SKM-1 (cell line): ENCODE results near the gene SVOPL.

Experiments used
- DNase-seq: peaks from one replicate; lab custom pipeline; 2025; ENCODE audit not compliant: unreplicated experiment; lab: John Stamatoyannopoulos, UW

SVOPL gene

GRCh38 chr7:138662076-138662990 is 38.8 kb downstream of the SVOPL start:
- DNase-seq, result no peak

DNA sequence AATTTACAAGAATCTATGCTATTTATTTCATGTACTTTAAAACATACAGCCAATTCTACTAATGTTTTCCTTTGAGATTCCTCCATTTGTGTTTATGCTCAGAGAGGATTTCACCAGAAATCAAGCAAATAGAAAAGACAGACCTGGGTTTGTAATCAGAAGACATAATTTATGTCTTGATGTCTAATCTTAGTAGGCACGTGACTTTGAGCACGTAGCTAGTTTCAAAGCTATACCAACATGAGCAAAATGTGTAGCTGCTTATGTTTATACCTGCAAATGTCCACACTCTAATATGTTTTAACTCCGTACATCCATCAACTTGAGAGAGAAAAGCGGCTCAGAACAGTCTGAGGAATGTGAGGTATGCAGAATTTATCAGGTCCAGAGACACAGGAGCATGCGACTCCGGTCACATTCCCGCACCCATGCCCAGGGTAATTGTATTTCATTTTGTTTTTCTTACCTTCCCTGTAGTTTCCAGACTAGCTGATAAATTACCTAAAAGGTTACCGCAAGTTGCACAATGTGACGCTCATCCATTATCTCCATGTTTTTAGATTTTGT is 40.0 kb downstream of the SVOPL start:
- no peak for DNase-seq

GRCh38 chr7:138658889-138659288 is 42.3 kb downstream of the SVOPL start:
- DNase-seq, result no peak

- DNase-seq, result no peak
Observed at GRCh38 chr7:138657854-138658386, 43.2 kb downstream of the SVOPL start.

GRCh38 chr7:138656952-138657351 is 44.2 kb downstream of the SVOPL start:
- DNase-seq, result no peak

GRCh38 chr7:138654616-138655015 is 46.5 kb downstream of the SVOPL start:
- DNase-seq, result no peak

DNA sequence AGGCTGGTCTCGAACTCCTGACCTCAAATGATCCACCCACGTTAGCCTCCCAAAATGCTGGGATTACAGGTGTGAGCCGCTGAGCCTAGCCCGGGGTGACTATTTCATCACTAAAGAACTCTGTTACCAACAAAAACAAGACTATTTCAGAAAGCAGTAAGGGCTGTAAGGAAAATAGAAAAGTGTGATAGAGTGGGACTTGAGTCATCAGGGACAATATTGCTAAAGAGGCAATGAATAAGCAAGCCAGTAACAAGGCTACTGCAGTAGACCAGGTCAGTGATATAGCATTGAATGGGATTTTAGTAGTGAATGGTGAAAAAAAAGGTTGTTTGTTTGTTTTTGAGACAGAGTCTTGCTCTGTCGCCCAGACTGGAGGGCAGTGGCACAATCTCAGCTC is 51.7 kb downstream of the SVOPL start:
- no peak for DNase-seq

DNA sequence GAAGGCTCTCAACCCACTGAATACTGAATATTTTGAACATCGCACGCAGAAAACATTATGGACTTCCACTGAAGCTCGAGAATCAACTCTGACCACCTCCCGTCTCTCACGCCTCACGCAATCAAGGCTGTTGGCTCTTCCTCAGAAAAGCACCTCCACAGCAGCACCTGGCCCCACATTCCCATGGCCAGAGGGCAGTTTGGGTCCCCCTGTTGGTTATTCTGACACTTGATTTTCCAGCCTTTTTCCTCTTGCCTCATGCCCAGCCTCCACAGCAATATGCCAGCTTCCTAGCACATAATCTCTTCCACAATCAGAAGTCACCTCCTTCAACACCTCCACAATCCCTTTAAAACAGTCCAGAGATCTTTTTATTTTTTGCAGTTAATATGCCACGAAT is 55.9 kb downstream of the SVOPL start:
- no peak for DNase-seq

DNA sequence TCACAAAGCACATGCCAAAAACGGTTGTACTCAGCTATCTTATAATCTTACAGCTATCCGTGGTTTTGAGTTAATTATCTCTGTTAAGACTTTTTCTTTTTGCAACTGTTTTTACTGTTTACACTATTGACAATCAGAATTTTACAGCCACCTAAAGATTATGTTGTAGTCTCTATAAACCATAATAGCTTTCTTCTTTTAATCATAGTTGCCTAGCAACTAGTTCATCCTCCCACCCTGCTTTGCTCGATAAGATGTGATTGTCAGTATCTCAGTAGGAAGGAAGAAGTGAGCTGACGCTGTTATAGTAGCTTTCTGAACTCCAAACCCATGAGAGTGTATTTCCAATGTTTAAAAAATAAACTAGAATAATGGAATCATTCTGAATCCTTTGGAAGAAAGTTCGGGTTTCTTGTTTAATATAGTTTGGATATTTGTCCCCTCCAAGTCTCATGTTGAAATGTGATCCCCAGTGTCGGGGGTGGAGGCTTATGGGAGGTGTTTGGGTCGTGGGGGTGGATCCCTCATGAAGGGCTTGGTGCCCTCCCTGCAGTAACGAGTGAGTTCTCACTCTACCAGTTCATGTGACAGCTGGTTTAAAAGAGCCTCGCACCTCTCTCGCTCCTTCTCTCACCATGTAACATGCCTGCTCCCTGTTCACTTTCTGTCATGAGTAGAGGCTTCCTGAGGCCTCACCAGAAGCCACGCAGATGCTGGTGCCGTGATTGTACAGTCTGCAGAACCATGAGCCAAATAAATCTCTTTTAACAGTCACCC is 68.1 kb downstream of the SVOPL start:
- DNase-seq, result no peak

GRCh38 chr7:138632384-138632783 is 68.8 kb downstream of the SVOPL start:
- no peak for DNase-seq

DNA sequence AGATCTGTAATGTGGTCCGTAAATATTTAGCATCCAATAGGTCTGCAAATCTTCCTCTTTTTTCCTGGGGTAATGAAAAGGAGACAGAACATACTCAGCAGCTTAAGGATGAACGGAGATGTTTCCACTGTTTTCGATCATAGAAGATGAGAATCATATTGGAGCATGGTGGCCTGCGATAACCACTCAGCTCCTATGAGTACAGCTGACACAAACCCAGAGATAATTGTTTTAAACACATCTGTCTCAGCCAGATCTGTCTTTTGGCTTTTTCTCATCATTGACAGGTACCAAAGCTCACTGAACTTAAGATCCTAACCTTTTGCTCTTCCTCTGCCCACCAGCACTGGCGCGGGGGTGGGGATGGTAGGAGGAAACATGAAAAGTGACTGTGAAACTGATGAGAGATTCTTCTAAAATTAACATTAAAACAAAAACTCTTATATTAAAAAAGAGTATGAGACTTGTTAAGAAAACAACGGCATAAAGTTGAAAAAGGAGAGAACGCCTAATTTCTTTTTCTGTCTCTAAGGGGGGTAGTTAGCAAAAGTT is 71.0 kb downstream of the SVOPL start:
- no peak for DNase-seq

- no peak for DNase-seq
Observed at GRCh38 chr7:138627361-138627760, 73.8 kb downstream of the SVOPL start.

- no peak for DNase-seq
Observed at GRCh38 chr7:138626846-138627245, 74.3 kb downstream of the SVOPL start.

- DNase-seq, result peak; percentile 48
Observed at GRCh38 chr7:138625849-138626230, 75.3 kb downstream of the SVOPL start.

GRCh38 chr7:138625084-138625848 is 75.9 kb downstream of the SVOPL start:
- DNase-seq, result peak; percentile 12

GRCh38 chr7:138622841-138623240 is 78.3 kb downstream of the SVOPL start:
- DNase-seq, result no peak

DNA sequence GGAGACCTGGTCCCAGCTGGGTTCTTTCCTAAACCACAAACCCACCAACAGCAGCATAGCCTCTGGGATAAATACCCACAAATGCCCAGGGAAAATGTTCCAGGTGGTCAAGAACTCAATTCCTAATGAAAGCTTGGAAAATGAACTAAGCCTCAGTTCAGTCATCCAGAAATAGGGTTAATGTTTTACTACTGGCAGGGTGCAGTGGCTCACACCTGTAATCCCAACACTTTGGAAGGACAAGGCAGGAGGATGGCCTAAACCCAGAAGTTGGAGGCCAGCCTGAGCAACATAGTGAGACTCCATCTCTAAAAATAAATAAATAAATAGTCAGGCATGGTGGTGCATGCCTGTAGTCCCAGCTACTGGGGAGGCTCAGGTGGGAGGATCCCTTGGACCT is 82.2 kb downstream of the SVOPL start:
- no peak for DNase-seq

- no peak for DNase-seq
Observed at GRCh38 chr7:138618506-138618905, 82.7 kb downstream of the SVOPL start.

DNA sequence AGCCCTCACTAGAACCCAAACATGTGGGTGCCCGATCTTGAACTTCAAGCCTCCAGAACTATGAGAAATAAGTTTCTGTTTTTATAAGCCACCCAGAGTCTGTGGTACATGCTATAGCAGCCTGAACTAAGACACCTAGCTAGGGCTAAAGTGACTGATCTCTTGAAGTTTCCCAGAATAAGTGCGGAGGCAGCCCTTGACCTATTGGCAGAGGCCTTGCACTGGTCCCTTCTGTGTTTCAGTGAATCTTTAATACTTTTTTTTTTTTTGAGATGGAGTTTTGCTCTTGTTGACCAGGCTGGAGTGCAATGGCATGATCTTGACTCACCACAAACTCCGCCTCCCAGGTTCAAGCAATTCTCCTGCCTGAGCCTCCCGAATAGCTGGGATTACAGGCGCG is 85.1 kb downstream of the SVOPL start:
- no peak for DNase-seq

DNA sequence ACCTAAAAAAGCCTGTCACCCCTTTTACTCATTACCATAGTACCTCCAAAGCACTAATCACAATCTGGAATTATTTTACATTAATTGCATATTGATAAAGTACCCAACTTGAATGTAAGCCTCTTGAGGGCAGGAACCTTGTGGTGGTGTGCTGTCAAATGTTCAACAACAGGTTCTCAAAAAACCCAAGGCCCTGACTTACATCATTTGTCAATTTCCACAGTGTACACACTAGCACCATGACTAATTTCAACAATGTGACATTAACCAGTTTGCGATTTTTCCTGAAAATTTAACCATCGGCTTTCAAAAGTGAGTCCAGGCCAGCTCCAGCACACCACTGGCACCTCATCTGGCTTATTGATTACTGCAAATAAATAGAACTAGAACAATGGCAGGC is 87.5 kb downstream of the SVOPL start:
- no peak for DNase-seq
